ENCODE results near the gene PPM1J.

DNA sequence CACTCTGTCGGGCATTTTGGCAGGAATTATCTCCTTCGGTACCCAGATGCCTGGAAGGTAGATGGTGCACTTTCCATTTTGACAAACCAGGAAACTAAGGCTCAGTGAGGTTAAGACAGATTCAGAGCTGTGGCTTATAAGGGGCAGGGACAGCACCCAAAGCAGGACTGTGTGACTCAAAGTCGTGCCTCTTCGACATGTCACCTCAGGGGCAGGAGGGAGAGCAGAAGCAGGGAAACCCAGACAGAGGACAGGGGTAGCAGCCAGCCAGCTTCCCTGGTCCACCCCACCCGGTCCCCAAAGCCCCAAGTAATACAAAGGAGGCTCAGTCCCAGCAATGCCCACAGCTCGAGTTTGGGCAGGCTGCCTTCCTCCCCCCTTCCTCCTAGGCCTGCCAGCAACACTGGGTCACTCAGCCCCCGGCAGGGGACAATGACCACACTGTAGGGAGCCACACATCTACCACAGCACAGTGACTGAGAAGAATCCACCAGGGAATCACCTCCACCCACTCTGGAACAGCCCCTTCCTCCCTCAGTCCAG, 10.7 kb downstream of the PPM1J start:
- TF ChIP-seq MYC (IDR thresholded peaks at IDR 0.05; ENCODE audit: low read depth, low read length): no peak
- TF ChIP-seq, protein P1, sequence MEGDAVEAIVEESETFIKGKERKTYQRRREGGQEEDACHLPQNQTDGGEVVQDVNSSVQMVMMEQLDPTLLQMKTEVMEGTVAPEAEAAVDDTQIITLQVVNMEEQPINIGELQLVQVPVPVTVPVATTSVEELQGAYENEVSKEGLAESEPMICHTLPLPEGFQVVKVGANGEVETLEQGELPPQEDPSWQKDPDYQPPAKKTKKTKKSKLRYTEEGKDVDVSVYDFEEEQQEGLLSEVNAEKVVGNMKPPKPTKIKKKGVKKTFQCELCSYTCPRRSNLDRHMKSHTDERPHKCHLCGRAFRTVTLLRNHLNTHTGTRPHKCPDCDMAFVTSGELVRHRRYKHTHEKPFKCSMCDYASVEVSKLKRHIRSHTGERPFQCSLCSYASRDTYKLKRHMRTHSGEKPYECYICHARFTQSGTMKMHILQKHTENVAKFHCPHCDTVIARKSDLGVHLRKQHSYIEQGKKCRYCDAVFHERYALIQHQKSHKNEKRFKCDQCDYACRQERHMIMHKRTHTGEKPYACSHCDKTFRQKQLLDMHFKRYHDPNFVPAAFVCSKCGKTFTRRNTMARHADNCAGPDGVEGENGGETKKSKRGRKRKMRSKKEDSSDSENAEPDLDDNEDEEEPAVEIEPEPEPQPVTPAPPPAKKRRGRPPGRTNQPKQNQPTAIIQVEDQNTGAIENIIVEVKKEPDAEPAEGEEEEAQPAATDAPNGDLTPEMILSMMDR (IDR thresholded peaks at IDR 0.05; ENCODE audit: low read depth, low read length): no peak

All from NB4 (cell line).